Suppressor macrophage (primary cell): ENCODE data around the gene CACNA1A.

ENCODE experiments used
- DNase-seq, 4 experiments: peaks; one replicate each; pipeline ENCODE4 v3.0.0-alpha.2; 2020 to 2022

CACNA1A gene

DNA sequence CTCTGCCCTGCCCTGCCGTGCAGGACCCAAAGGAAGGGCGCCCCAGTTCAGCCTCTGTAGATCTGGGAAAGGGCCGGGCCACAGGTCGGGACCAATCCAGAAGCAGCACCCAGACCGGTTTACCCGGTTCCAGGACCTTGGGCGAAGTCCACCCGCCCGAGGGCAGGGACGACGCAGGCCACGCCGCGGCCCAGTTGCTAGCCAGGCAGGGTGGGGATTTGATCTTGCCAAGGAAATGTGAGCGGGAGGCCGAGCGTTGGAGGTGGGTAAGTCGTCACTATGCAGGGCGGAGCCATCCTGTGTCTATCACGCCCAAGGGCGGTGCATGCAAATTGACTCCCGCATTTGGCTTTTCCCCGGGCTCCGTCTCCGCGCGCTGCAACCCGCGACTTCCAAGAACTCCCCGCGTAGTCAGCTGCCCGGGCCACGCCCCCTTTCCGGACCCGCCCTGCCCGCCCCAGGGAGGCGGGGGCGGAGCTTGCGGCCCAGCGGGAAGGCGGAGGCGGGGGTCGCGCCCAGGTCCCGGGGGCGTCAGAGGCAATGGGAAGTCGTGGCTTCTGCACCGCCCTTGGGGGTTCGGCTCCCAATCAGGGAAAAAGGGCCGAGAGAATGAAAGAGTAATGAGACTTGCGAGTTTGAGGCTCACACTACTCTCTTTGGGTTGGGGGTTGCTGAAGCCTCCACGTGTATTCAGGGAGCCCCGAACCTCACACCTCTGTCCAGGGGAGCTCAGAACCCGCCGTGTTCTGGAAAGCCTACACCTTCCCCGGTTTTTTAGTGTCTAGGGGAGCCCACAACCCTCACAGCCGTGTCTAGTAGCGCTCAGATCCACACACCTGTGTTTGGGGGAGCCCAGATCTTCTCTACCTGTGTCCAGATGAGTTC is 343.3 kb downstream of the CACNA1A start:
- peak; percentile 90 to 95 (median 93) for DNase-seq

DNA sequence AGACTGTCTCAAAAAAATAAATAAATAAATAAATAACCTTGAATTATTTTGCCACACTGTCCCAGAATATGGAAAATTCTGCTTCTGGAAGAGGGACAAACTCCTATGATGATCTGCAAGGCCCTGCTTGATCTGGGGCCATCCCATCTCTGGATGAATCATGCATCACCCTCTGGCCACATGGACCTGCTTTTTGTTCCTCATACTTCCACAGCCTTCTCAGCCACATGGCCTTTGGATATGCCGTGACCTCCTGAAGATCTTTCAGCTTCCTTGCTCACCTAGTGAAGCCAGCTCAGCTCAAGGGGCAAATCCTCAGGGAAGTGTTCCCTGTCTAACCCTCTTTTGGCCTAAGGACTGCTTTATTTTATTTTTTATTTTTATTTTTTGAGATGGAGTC is 345.7 kb downstream of the CACNA1A start:
- DNase-seq: peak; percentile 64 to 78 (median 74)

DNA sequence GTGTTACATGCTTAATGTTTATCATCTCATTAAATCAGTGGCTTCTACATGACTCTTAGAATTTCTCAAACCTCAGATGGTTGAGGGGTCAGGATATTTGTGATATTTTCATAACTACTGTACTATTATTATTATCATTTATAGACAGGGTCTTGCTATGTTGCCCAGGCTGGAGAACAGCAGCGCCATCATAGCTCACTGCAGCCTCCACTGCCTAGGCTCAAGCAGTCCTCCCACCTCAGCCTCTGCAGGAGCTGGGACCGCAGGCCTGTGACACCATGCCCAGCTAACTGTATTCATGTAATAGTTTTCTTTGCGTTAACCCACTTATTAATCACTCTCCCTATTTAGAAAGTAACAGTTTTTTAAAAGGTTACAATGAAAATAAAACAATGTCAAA is 346.6 kb downstream of the CACNA1A start:
- no peak for DNase-seq
